Choroid plexus epithelial cell (primary cell): Measurements from ENCODE around the gene ADGRL3.
A peak's percentile ranks its signal among the peaks of the same experiment; 100 is the strongest.

Source experiments
- DNase-seq: peaks from one replicate; pipeline ENCODE4 v3.0.0-alpha.2; 2010; ENCODE audit warnings: low read depth
- H3K4me3 ChIP-seq: 2 replicates; pipeline ENCODE4 v1.5.1; 2011; ENCODE audit warnings: low read depth, mild to moderate bottlenecking, control low read depth, low read length, moderate library complexity
- CTCF ChIP-seq: conservative IDR thresholded peaks from 2 replicates; pipeline ENCODE4 v1.5.1; 2011; ENCODE audit warnings: low read depth, mild to moderate bottlenecking, control low read depth, inconsistent platforms, low read length, moderate library complexity

ADGRL3 gene

DNA sequence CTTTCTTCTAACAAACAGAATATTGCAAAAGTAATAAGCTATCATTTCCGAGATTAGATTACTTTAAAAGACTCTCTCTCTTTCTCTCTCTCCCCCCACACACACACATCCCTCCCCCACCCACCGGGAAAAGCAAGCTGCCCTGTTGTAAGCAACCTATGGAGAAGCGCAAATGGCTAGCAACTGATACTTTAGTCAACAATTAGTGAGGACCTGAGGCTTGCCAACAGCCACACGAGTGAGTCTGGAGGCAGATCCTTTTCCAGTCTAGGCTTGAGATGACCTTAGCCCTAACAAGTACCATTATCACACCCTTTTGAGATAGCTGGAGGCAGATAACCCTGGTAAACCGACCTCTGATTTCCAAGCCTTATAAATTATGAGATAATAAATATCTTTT lies 19.7 kb upstream of the ADGRL3 start:
- no peak for TF ChIP-seq CTCF
- H3K4me3 ChIP-seq = no peak overlapping the region
- DNase-seq = no peak

GRCh38 chr4:61182915-61183314 lies 17.2 kb upstream of the ADGRL3 start:
- no peak for TF ChIP-seq CTCF
- H3K4me3 ChIP-seq = no peak overlapping the region

DNA sequence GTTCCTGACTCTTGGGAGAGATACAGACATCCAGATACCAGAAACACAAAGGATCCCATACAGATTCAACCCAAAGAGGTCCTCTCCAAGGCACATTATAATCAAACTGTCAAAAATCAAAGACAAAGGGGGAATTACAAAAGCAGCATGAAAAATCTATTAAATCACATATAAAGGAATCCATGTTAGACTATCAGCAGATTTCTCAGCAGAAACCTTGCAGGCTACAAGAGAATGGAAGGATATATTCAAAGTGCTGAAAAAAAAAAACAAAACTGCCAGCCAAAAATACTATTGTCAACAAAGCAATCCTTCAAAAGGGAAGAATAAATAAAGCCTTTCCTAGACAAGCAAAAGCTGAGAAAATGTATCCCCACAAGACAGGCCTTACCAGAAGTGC lies 14.8 kb upstream of the ADGRL3 start:
- no peak overlapping the region for H3K4me3 ChIP-seq
- no peak for DNase-seq
- no peak for TF ChIP-seq CTCF

More at GRCh38 chr4:61182915-61183314, 17.2 kb upstream of the ADGRL3 start:
- DNase-seq = no peak

DNA sequence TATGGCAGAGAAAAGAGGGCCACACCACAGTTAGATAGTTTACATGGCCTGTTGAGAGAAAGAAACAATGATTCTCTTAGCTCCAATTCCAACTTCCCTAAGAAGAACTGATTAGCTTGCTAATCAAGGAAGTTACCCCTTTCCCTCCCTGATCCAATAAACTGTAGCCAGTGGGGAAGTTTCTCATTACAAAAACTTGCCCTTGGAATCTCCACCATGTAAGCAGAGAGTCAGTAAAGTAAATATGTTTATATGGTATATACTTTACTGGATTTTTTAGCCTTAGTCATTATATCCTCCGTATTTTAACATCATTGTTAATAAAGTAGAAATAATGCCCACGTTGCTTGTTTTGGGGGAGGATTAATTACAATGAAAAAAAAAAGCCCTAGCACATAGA lies 7.7 kb upstream of the ADGRL3 start:
- no peak for TF ChIP-seq CTCF
- H3K4me3 ChIP-seq = no peak overlapping the region
- no peak for DNase-seq

DNA sequence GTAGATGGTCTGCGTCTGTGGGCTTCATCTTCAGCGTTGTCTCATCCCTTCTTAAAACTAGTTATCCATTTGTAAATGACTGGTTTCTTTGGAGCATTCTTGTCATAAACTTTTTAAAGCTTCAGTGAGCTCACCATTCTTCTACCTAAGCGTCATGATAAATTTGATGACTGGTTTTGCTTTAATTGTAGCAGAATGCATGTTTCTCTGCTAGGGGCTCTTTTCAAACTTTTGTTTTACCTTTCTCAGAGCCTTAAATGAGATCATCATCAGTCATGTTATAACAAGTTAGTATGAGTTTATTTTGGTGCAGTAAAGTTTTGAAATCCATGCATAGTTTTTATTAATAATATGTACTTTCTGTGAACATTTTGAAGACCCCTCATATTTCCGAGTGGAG lies 6.3 kb upstream of the ADGRL3 start:
- no peak for TF ChIP-seq CTCF
- H3K4me3 ChIP-seq = no peak overlapping the region
- DNase-seq = no peak

GRCh38 chr4:61194571-61194970 lies 5.6 kb upstream of the ADGRL3 start:
- H3K4me3 ChIP-seq = no peak overlapping the region
- TF ChIP-seq CTCF = no peak
- DNase-seq = no peak

DNA sequence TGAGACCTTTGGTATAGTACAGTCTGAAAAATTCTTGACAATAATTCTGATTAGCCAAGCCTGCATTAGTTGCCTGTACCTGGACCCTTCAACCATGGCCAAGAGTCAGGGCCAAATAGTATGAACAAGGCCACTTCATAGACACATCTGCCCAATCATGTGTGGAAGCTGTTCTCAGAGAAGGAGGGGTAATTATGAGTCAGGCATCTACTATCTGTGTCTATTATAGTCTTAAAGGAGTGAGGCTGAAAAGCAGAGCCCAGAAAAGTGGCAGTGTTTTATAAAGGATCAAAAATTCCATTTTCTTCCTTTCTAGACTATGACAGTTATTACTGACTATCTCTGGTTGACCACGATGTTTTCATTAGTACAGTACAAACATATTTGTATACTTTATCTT lies 5.0 kb upstream of the ADGRL3 start:
- H3K4me3 ChIP-seq = no peak overlapping the region
- DNase-seq = peak; percentile 27
- no peak for TF ChIP-seq CTCF
